Measurements from ENCODE around the gene LRRC4. TPM values are rescaled to one million over a fixed set of nuclear protein-coding genes. Genes with fewer than 3 reads are reported as not detected.
A peak's percentile ranks its signal among the peaks of the same experiment; 100 is the strongest.

The LRRC4 gene
- total and polyA plus RNA-seq, 11 donors: 0.89 to 6.8 (median 3.9) TPM

DNA sequence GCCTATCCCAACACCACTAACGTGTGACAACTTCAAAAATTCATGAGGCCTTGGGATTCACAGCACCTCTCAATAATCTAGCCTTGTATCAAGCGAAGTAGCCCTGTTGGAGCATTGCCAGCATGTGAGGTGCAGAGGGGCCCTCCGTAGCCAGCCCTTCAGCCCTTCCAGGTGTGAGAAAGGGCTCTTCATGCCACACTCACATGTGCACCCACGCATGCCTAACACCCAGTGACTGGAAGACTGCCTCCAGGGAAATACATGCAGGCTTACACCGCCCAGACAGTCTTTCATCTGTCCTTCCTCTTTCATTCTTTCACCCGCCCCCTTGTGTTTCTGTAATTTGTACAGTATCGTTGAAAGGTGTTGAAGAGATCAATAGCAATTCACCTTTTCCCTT lies 26.1 kb downstream of the LRRC4 start:
- Histone ChIP-seq H3K4me1 (peaks cover 0 to 61% (median 19%) of the 10 kb centered on the region in 12 donors), H3K36me3 (no peaks in the 10 kb centered on the region), H3K9me3 (no peaks in the 10 kb centered on the region), H3K4me3 (no peak overlapping the region), H3K27me3 (no peaks in the 10 kb centered on the region), H3K27ac (no peak overlapping the region)
- TF ChIP-seq, protein P1, sequence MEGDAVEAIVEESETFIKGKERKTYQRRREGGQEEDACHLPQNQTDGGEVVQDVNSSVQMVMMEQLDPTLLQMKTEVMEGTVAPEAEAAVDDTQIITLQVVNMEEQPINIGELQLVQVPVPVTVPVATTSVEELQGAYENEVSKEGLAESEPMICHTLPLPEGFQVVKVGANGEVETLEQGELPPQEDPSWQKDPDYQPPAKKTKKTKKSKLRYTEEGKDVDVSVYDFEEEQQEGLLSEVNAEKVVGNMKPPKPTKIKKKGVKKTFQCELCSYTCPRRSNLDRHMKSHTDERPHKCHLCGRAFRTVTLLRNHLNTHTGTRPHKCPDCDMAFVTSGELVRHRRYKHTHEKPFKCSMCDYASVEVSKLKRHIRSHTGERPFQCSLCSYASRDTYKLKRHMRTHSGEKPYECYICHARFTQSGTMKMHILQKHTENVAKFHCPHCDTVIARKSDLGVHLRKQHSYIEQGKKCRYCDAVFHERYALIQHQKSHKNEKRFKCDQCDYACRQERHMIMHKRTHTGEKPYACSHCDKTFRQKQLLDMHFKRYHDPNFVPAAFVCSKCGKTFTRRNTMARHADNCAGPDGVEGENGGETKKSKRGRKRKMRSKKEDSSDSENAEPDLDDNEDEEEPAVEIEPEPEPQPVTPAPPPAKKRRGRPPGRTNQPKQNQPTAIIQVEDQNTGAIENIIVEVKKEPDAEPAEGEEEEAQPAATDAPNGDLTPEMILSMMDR (IDR thresholded peaks at IDR 0.05): no peak
- no peak for TF ChIP-seq POLR2A (IDR thresholded peaks at IDR 0.05)
- ATAC-seq (no peak), DNase-seq (no peak)
- 92 to 98% (median 94%) methylated on average over 7 of the region's 7 CpGs for WGBS, 4 donors
- intact Hi-C loops (cut with DNase I): no loop called here

- H3K36me3 ChIP-seq: no peaks in the 10 kb centered on the region
- peaks cover 0 to 64% (median 15%) of the 10 kb centered on the region in 12 donors for H3K4me1 ChIP-seq
- 88 to 93% (median 90%) methylated on average over 6 of the region's 6 CpGs for WGBS, 4 donors
- H3K27me3 ChIP-seq: no peaks in the 10 kb centered on the region
- intact Hi-C loops (cut with DNase I): no loop called here
- H3K9me3 ChIP-seq: no peaks in the 10 kb centered on the region
- H3K27ac ChIP-seq: peak overlapping the region in 1 of 12 donors; percentile 77
- no peak for TF ChIP-seq POLR2A (IDR thresholded peaks at IDR 0.05)
- TF ChIP-seq, protein P1 (IDR thresholded peaks at IDR 0.05): no peak
- no peak for ATAC-seq
- no peak for DNase-seq
- no peak overlapping the region for H3K4me3 ChIP-seq
Observed at GRCh38 chr7:128004623-128005022, 26.6 kb downstream of the LRRC4 start.

GRCh38 chr7:128003787-128004186 lies 27.4 kb downstream of the LRRC4 start:
- H3K4me3 ChIP-seq: no peak overlapping the region
- H3K9me3 ChIP-seq: no peaks in the 10 kb centered on the region
- TF ChIP-seq POLR2A (IDR thresholded peaks at IDR 0.05): no peak
- TF ChIP-seq, protein P1 (IDR thresholded peaks at IDR 0.05): no peak
- H3K27ac ChIP-seq: peak overlapping the region in 1 of 12 donors; percentile 77
- intact Hi-C loops (cut with DNase I): no loop called here
- H3K36me3 ChIP-seq: no peaks in the 10 kb centered on the region
- H3K4me1 ChIP-seq: peaks cover 0 to 71% (median 12%) of the 10 kb centered on the region in 12 donors
- no peaks in the 10 kb centered on the region for H3K27me3 ChIP-seq
- 62 to 75% (median 72%) methylated on average over 2 of the region's 2 CpGs for WGBS, 4 donors
- ATAC-seq (peak in 2 of 4 donors; percentile 31 to 53), DNase-seq (no peak)

GRCh38 chr7:128003167-128003566 lies 28.1 kb downstream of the LRRC4 start:
- ATAC-seq (peak in 1 of 4 donors; percentile 33), DNase-seq (no peak)
- Histone ChIP-seq H3K27me3 (no peaks in the 10 kb centered on the region), H3K9me3 (no peaks in the 10 kb centered on the region), H3K27ac (peak overlapping the region in 1 of 12 donors; percentile 77), H3K4me1 (peaks cover 0 to 72% (median 14%) of the 10 kb centered on the region in 12 donors), H3K4me3 (no peak overlapping the region), H3K36me3 (no peaks in the 10 kb centered on the region)
- intact Hi-C loops (cut with DNase I): no loop called here
- no peak for TF ChIP-seq POLR2A (IDR thresholded peaks at IDR 0.05)
- TF ChIP-seq, protein P1 (IDR thresholded peaks at IDR 0.05): no peak
- WGBS, 4 donors: 88 to 92% (median 89%) methylated on average over 3 of the region's 3 CpGs
